Heart left ventricle (tissue), 13 donors: ENCODE results near the gene IFITM5.

Source experiments
- POLR2A ChIP-seq, 2 donors: fragments of 450-650 bp; IDR thresholded peaks; one replicate each; pipeline ENCODE4 v1.6.1; 2017; ENCODE audit warnings: antibody characterized with exemption in 2 of 2, mild to moderate bottlenecking in 2 of 2, moderate library complexity in 2 of 2
- TF ChIP-seq, protein P1 (sequence below), 12 donors: fragments of 200-600 bp; sonication (generic) in 4 of 12; IDR thresholded peaks; one replicate each; pipeline versions ENCODE4 v1.5.0 to v1.8.0; 2018 to 2022; ENCODE audit warnings: antibody characterized with exemption in 12 of 12, mild to moderate bottlenecking in 5 of 12
- donor health status: ischemic (EF 13 %, LVEDD 7.1; RV severe dilation, severe dysfunction).
- donor health status: DM: no; HTN: yes; CAD: no.
- donor health status: DM: no; HTN: no; CAD: no.
- donor health status: ischemic (EF 25% LVEDD 6.9; RV normal size, moderate dysfunction).
- donor health status: ischemic (EF 25% LVEDD 5.7; RV mildly dilated, moderate dysfunction).
- donor health status: ischemic (EF 35%, LVEDD 5.7; RV mildly dilated, moderate dysfunction).
- donor health status: nonischemic (EF 11% LVEDD 7.7; RV severe dilation, severe dysfunction).
- donor health status: DM: yes; HTN: yes; CAD: no.
- donor health status: PGD.
- donor health status: ischemic (EF 29% LVEDD 5.4; RV normal size, mild dysfunction).
- donor health status: nonischemic (EF 23%, LVEDD 6.1; RV moderate dilation, normal function).

DNA sequence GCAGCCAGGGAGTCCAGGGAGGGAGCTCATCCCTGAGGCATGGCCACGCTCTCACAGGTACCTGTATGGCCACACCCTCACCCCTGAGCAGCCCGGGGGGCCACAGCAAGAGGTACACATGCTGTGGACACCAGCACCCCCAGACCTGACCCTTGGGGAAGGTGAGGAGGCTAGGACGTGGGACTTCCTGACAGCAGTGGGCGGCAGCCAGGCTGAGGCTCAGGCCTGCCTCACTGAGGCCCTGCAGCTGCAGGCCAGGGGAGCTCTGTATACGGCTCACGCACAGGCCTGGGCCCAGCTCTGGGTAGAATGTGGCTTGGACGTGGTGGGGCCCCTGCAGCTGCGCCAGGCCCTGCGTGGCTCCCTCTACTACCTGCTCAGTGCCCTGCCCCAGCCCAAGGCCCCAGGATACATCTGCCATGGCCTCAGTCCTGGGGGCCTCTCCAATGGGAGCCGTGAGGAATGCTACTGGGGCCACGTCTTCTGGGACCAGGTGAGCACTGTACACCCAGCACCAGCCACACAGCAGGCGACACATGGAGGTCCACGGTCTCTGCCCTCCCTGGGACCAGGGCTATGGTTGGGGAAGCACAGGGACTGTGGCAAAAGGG, 8.6 kb downstream of the IFITM5 start:
- TF ChIP-seq, protein P1, sequence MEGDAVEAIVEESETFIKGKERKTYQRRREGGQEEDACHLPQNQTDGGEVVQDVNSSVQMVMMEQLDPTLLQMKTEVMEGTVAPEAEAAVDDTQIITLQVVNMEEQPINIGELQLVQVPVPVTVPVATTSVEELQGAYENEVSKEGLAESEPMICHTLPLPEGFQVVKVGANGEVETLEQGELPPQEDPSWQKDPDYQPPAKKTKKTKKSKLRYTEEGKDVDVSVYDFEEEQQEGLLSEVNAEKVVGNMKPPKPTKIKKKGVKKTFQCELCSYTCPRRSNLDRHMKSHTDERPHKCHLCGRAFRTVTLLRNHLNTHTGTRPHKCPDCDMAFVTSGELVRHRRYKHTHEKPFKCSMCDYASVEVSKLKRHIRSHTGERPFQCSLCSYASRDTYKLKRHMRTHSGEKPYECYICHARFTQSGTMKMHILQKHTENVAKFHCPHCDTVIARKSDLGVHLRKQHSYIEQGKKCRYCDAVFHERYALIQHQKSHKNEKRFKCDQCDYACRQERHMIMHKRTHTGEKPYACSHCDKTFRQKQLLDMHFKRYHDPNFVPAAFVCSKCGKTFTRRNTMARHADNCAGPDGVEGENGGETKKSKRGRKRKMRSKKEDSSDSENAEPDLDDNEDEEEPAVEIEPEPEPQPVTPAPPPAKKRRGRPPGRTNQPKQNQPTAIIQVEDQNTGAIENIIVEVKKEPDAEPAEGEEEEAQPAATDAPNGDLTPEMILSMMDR (IDR thresholded peaks at IDR 0.05), result no peak
- TF ChIP-seq POLR2A (IDR thresholded peaks at IDR 0.05), result no peak
